ENCODE data around the gene SLC22A23. TPM values are rescaled to one million over a fixed set of nuclear protein-coding genes. Genes with fewer than 3 reads are reported as not detected.

SLC22A23 gene
- total RNA-seq, 4 donors from 2014 or later = 26.6 to 42.6 (median 37.6) TPM

GRCh38 chr6:3230256-3230882, 226.5 kb downstream of the SLC22A23 start:
- Histone ChIP-seq H3K27ac (no peak overlapping the region), H3K4me3 (peak overlapping the region in 2 of 4 donors; percentile 54 to 69), H3K9me3 (no peaks in the 10 kb centered on the region), H3K36me3 (no peaks in the 10 kb centered on the region), H3K4me1 (peaks cover 36 to 63% (median 48%) of the 10 kb centered on the region in 3 donors), H3K27me3 (peaks cover 18 to 98% (median 41%) of the 10 kb centered on the region in 4 donors)
- 25 to 36% methylated on average over 11 of the region's 11 CpGs for WGBS, 2 donors
- no peak for DNase-seq
- TF ChIP-seq CTCF (IDR thresholded peaks at IDR 0.05) = no peak
- TF ChIP-seq POLR2A (IDR thresholded peaks at IDR 0.05) = no peak
- intact Hi-C loops (cut with DNase I) = no loop called here

- H3K9me3 ChIP-seq = no peaks in the 10 kb centered on the region
- TF ChIP-seq POLR2A (IDR thresholded peaks at IDR 0.05) (no peak), CTCF (IDR thresholded peaks at IDR 0.05) (no peak)
- no peaks in the 10 kb centered on the region for H3K36me3 ChIP-seq
- intact Hi-C loops (cut with DNase I) = no loop called here
- WGBS, 2 donors = 2 to 15% methylated on average over 7 to 25 of the region's 28 CpGs
- peak overlapping the region in 3 of 4 donors; percentile 40 to 66 (median 47) for H3K4me3 ChIP-seq
- peaks cover 18 to 91% (median 41%) of the 10 kb centered on the region in 4 donors for H3K27me3 ChIP-seq
- DNase-seq = no peak
- H3K27ac ChIP-seq = no peak overlapping the region
- H3K4me1 ChIP-seq = peaks cover 36 to 63% (median 48%) of the 10 kb centered on the region in 3 donors
Measured at GRCh38 chr6:3229566-3230178, 227.2 kb downstream of the SLC22A23 start.

GRCh38 chr6:3228771-3229565, 227.9 kb downstream of the SLC22A23 start:
- H3K27ac ChIP-seq = no peak overlapping the region
- WGBS, 2 donors = 4% methylated on average over 20 to 35 of the region's 62 CpGs
- DNase-seq = no peak
- no peaks in the 10 kb centered on the region for H3K36me3 ChIP-seq
- H3K27me3 ChIP-seq = peaks cover 18 to 88% (median 41%) of the 10 kb centered on the region in 4 donors
- peak overlapping the region in 3 of 4 donors; percentile 40 to 66 (median 47) for H3K4me3 ChIP-seq
- peaks cover 36 to 63% (median 48%) of the 10 kb centered on the region in 3 donors for H3K4me1 ChIP-seq
- no peaks in the 10 kb centered on the region for H3K9me3 ChIP-seq
- no peak for TF ChIP-seq CTCF (IDR thresholded peaks at IDR 0.05)
- no peak for TF ChIP-seq POLR2A (IDR thresholded peaks at IDR 0.05)
- intact Hi-C loops (cut with DNase I) = no loop called here

GRCh38 chr6:3228046-3228671, 228.7 kb downstream of the SLC22A23 start:
- peaks cover 36 to 63% (median 48%) of the 10 kb centered on the region in 3 donors for H3K4me1 ChIP-seq
- no peaks in the 10 kb centered on the region for H3K9me3 ChIP-seq
- WGBS, 2 donors = 3 to 7% methylated on average over 3 to 17 of the region's 38 CpGs
- peaks cover 18 to 80% (median 41%) of the 10 kb centered on the region in 4 donors for H3K27me3 ChIP-seq
- H3K4me3 ChIP-seq = peak overlapping the region in 3 of 4 donors; percentile 40 to 66 (median 47)
- TF ChIP-seq CTCF (IDR thresholded peaks at IDR 0.05) = no peak
- TF ChIP-seq POLR2A (IDR thresholded peaks at IDR 0.05) = no peak
- intact Hi-C loops (cut with DNase I) = no loop called here
- DNase-seq = no peak
- H3K27ac ChIP-seq = peak overlapping the region in 2 of 4 donors; percentile 1 to 16
- H3K36me3 ChIP-seq = no peaks in the 10 kb centered on the region
